ENCODE data around the gene EMID1. TPM values are rescaled to one million over a fixed set of nuclear protein-coding genes. Genes with fewer than 3 reads are reported as not detected.

Gene EMID1
- total RNA-seq, 4 donors from 2014 or later, result 0.18 to 1.5 (median 0.50) TPM; not detected in 1

GRCh38 chr22:29288837-29289236 lies 83.1 kb downstream of the EMID1 start:
- Histone ChIP-seq H3K9me3 (no peaks in the 10 kb centered on the region), H3K27me3 (no peaks in the 10 kb centered on the region), H3K36me3 (peaks cover 57 to 100% (median 67%) of the 10 kb centered on the region in 3 donors), H3K27ac (no peak overlapping the region), H3K4me3 (no peak overlapping the region), H3K4me1 (no peaks in the 10 kb centered on the region)
- WGBS, 2 donors, result 18 to 21% methylated on average over 2 of the region's 2 CpGs
- intact Hi-C loops (cut with DNase I), result no loop called here
- no peak for DNase-seq
- TF ChIP-seq POLR2A (IDR thresholded peaks at IDR 0.05), result no peak
- TF ChIP-seq, protein P1, sequence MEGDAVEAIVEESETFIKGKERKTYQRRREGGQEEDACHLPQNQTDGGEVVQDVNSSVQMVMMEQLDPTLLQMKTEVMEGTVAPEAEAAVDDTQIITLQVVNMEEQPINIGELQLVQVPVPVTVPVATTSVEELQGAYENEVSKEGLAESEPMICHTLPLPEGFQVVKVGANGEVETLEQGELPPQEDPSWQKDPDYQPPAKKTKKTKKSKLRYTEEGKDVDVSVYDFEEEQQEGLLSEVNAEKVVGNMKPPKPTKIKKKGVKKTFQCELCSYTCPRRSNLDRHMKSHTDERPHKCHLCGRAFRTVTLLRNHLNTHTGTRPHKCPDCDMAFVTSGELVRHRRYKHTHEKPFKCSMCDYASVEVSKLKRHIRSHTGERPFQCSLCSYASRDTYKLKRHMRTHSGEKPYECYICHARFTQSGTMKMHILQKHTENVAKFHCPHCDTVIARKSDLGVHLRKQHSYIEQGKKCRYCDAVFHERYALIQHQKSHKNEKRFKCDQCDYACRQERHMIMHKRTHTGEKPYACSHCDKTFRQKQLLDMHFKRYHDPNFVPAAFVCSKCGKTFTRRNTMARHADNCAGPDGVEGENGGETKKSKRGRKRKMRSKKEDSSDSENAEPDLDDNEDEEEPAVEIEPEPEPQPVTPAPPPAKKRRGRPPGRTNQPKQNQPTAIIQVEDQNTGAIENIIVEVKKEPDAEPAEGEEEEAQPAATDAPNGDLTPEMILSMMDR (IDR thresholded peaks at IDR 0.05), result no peak

DNA sequence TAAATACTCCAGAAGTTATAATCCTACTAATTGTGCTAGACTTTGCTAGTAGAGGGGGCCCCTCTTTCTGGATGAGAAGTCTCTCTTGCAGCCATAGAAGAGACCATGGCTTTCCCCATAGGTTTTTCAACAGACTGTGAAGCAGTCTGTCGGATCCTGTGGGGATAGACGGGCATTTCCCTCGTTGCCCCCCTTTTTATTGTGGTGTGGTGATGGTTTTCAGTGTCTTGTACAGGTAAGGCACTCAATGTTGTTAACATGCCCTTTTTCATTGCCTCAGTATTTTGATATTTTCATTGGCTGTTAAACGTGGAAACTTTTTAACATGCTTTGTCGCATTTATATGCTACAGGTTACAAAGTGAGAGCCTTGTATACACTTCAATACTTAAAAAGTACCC lies 84.4 kb downstream of the EMID1 start:
- 53 to 59% methylated on average over 5 of the region's 5 CpGs for WGBS, 2 donors
- intact Hi-C loops (cut with DNase I), result no loop called here

GRCh38 chr22:29291215-29291614 lies 85.5 kb downstream of the EMID1 start:
- H3K36me3 ChIP-seq, result peaks cover 50 to 100% (median 67%) of the 10 kb centered on the region in 3 donors
- intact Hi-C loops (cut with DNase I), result no loop called here
- 72 to 78% methylated on average over 7 of the region's 7 CpGs for WGBS, 2 donors
- H3K4me1 ChIP-seq, result no peaks in the 10 kb centered on the region
- H3K4me3 ChIP-seq, result no peak overlapping the region
- no peak for TF ChIP-seq POLR2A (IDR thresholded peaks at IDR 0.05)
- TF ChIP-seq, protein P1 (IDR thresholded peaks at IDR 0.05), result no peak
- no peaks in the 10 kb centered on the region for H3K9me3 ChIP-seq
- no peak for DNase-seq
- no peak overlapping the region for H3K27ac ChIP-seq
- H3K27me3 ChIP-seq, result no peaks in the 10 kb centered on the region

More for the DNA sequence above, 84.4 kb downstream of the EMID1 start:
- TF ChIP-seq, protein P1 (IDR thresholded peaks at IDR 0.05), result no peak
- no peak for TF ChIP-seq POLR2A (IDR thresholded peaks at IDR 0.05)
- Histone ChIP-seq H3K4me1 (no peaks in the 10 kb centered on the region), H3K27me3 (no peaks in the 10 kb centered on the region), H3K27ac (no peak overlapping the region), H3K9me3 (no peaks in the 10 kb centered on the region), H3K36me3 (peaks cover 50 to 100% (median 66%) of the 10 kb centered on the region in 3 donors), H3K4me3 (no peak overlapping the region)
- DNase-seq, result no peak

DNA sequence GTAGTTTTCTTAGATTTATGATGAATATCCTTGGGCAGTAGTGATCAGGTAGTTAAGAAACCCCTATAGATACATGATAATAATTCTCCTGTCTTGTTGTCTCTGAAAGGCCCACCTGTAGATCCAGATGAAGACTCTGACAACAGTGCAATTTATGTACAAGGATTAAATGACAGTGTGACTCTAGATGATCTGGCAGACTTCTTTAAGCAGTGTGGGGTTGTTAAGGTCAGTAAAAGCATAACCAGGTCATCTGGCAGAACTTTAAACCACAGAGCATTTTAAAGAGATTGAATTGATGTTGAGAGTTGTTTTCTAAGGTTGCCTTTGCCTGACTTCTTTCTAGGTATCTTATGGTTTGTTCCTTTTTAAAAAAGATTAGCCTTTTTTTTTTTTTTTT lies 86.7 kb downstream of the EMID1 start:
- no peaks in the 10 kb centered on the region for H3K4me1 ChIP-seq
- H3K4me3 ChIP-seq, result no peak overlapping the region
- intact Hi-C loops (cut with DNase I), result no loop called here
- TF ChIP-seq, protein P1 (IDR thresholded peaks at IDR 0.05), result no peak
- no peak for TF ChIP-seq POLR2A (IDR thresholded peaks at IDR 0.05)
- peaks cover 53 to 100% (median 73%) of the 10 kb centered on the region in 3 donors for H3K36me3 ChIP-seq
- H3K27ac ChIP-seq, result no peak overlapping the region
- DNase-seq, result no peak
- H3K27me3 ChIP-seq, result no peaks in the 10 kb centered on the region
- no peaks in the 10 kb centered on the region for H3K9me3 ChIP-seq

- peaks cover 49 to 82% (median 65%) of the 10 kb centered on the region in 3 donors for H3K36me3 ChIP-seq
- H3K27me3 ChIP-seq, result no peaks in the 10 kb centered on the region
- no peak overlapping the region for H3K4me3 ChIP-seq
- TF ChIP-seq, protein P1 (IDR thresholded peaks at IDR 0.05), result no peak
- no peak for TF ChIP-seq POLR2A (IDR thresholded peaks at IDR 0.05)
- peaks cover 9 to 19% (median 12%) of the 10 kb centered on the region in 3 donors for H3K4me1 ChIP-seq
- intact Hi-C loops (cut with DNase I), result no loop called here
- no peaks in the 10 kb centered on the region for H3K9me3 ChIP-seq
- WGBS, 2 donors, result 76 to 100% methylated on average over 3 to 8 of the region's 8 CpGs
- DNase-seq, result no peak
- H3K27ac ChIP-seq, result no peak overlapping the region
Measured at GRCh38 chr22:29298641-29299040, 92.9 kb downstream of the EMID1 start.
